ENCODE results near the gene CACNA1E.

- TF ChIP-seq POLR2AphosphoS5 (IDR thresholded peaks at IDR 0.05; ENCODE audit: low read depth, low read length) (no peak), POLR2A (IDR thresholded peaks at IDR 0.05; ENCODE audit: low read depth, low read length) (no peak), POU2F2 (IDR thresholded peaks at IDR 0.05; ENCODE audit: low read depth, low read length) (no peak), SPI1 (IDR thresholded peaks at IDR 0.05; ENCODE audit: low read depth, low read length) (no peak)
Measured at GRCh38 chr1:181669246-181669645, 185.9 kb downstream of the CACNA1E start.
